NK-92 (cell line): Measurements from ENCODE around the gene GPRC5B.

Experiments
- DNase-seq: peaks from one replicate; lab custom pipeline; 2025; ENCODE audit not compliant: unreplicated experiment; lab: John Stamatoyannopoulos, UW

GPRC5B gene

DNA sequence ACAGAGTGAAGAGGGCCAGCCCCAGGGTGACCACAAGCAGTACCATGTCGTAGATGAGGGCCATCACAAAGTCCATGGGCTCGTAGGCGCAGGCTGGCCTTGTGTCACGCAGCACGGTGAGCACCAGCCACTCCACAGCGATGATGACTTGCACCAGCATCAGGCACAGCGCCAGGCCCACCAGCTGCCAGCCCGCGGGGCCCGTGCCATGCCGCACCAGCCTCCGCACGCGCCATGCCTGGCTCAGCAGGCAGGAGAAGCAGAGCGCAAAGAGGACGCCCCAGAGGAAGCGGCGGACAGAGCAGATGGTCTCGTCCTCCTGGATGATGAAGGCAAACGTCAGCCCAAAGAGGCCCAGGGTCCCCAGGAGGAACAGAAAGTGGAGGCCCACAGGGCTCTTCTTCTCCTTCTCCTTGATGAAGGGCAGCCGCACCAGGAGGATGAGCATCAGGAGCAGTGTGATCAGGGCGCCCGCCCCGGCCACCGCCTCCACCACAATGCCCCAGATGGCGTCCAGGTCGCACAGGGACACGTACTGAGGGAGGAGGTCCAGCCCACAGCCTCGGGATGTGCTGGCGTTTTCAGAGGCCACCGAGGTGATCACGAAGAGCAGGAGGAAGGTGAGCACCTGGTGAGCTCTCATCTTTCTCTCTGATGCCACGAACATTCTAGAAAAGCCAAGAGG lies 12.3 kb downstream of the GPRC5B start:
- DNase-seq: no peak

DNA sequence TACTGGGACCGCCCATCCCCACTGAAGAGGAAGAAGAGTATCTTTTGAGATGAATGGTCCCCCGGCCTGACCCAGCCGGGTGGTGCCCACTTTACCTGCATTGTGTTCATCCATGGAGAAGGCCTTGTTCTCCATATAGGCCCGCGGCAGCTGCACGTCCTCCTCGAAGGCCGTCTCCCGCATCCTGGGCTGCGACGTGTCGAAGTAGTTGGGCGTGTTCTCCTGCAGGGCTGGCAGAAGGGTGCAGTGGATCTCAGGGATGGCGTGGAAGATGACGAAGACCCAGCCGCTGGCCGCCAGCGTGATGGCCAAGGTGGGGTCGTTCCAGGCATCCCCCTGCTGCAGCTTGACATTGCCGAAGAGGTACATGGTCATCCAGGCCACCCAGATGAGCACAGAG lies 12.9 kb downstream of the GPRC5B start:
- DNase-seq: no peak

DNA sequence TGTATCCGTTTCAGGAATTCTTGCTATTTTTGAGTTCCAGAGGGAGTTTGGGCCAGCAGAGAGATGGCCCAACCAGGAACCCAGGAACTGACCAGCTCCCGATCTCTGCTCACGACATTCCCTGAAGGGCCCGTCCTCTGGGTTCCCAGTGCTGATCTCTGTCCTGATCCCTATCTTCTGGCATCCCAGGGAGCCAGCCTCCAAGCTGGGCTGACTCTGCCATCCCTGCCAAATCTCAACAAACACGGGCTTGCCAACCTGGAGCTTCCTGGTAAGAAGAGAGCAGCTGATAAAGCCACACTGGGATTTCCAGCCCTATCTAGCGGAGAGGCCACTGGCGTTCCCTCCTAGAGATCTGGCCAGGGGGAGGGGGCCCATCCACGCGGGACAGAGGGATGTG lies 16.2 kb downstream of the GPRC5B start:
- no peak for DNase-seq

DNA sequence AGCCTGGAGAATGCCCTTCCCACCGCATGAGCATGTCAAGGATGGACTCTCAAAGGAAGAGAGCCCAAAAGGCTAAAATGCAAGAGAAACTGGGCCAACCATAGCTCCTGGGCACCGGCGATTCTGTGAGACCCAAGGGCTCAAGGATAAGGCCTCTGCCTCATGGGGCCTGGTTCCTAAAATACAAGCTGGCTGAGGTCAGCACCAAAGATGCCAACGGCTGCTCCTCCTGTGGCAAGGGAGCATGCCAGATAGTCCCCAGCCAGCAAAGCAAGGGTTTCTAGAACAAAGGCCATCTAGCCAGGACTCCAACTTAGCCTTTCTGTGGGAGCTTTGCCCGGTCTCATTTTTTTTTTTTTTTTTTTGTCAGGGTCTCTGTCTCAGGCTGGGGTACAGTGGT lies 20.1 kb downstream of the GPRC5B start:
- no peak for DNase-seq

DNA sequence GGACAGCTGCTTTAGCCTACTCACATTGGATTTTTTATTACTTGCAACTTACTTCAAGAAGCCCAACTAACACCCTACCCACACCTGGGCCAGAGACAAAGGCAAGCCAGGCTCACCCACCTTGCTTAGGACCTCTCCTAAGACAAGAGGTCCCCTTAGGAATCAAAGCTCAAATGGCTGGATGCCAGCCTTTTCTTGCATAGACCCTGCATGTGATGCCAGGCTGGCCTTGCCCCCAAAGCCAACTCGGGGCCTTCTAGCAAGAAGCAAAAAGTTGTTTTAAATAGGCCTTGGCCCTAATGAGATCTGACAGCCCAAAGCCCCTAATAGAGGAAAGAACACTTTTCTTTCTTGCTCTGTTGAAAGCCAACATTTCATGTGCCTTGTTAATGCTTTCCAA lies 20.7 kb downstream of the GPRC5B start:
- no peak for DNase-seq

DNA sequence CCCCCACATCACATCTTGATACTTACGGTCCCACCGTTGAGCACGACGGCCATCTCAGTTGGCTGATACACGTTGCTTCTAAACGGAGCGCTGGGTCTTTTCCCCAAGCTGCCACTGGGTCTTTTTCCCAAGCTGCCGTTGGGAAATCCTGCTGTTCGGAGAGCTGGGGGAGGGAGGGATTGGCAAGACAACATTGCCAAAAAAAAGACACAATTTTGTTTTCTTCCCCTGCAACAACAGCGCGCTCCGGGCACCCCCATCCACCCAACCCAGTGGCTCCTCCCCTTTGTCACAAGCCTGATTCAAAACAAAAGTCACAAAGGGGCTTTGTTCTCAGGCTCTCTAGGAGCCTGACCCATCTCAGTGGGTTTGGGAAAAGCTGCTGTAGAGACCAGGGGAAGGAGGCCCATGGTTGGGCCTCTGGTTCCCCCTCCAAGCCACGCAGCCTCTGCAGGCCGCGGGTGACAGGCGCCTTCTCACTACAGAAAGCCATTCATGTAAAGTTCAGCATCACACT lies 22.8 kb downstream of the GPRC5B start:
- no peak for DNase-seq

DNA sequence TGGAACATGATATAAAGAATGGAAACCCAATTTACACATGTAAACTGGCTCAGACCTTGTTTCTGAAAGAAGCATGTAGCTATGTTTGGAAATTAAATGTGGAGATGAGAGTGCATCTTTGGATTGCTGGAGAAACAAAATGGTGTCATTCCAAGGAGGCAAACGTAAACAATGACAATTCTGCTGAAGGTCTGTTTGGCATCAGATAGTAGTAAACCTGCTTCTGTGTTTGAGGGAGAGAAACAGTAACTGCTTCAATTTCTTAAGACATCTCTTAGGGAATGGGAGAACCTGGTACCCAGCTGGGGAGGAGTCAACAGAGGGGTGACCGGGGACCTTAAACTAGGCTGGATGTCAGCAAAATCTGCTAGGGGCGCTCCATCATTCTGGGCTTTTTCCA lies 23.5 kb downstream of the GPRC5B start:
- no peak for DNase-seq

DNA sequence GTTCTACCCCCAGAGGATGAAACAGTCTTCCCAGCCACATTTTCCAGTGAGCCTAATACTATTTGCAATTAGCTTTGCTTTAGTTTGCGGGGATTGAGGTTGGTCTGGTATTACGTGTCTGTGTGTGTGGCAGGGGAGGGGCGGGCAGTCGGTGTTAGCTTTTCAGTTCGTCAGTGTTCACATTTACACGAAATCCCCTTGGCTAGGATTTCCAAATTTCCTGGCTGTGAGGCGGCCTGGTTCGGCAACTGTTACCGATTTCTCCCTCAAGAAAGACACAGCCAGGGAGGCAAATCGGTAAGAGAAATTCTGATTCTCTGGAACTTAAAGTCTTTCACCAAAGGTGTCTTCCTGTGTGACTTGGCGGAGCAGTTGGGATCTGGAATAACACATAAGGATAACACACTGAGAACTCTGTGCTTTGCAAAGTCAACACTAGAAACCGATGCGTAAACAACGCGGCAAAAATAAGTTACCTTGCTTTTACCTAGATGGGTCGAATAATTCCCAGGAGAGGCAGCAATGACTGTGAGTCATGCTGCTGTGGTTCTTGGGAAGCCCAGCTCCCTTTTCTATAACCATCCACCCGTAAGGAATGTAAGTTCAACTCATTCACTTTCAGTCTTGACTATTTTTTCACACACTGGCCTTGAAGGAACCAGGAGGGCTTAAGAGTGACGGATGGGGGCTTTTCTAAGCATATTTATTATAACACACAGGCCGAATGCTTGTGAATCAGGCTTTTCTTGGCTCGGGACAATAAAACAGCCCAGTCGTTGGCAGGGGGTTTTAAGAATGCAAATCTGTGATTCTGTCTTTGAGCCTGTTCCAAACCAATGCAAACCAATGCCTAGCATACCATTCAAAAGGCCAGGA lies 24.2 kb downstream of the GPRC5B start:
- DNase-seq: no peak

DNA sequence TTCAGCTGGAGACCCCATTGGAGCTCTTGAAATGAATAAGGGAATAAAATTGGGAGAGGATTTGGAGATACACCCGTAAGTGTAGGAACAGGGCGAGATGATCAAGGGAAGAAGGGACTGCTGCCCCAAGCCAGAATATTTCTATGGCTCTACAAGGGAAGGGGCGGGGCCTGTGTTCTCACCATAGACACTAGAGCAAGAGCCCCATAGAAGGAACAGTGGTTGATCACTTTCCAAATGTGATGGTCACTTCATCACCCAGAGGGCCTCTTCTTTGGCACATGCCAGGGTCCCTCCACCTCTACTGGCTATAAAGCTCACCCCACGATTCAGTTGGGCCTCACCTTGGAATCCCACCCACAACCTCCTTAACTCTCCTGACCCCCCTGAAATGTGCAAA lies 25.0 kb downstream of the GPRC5B start:
- no peak for DNase-seq

DNA sequence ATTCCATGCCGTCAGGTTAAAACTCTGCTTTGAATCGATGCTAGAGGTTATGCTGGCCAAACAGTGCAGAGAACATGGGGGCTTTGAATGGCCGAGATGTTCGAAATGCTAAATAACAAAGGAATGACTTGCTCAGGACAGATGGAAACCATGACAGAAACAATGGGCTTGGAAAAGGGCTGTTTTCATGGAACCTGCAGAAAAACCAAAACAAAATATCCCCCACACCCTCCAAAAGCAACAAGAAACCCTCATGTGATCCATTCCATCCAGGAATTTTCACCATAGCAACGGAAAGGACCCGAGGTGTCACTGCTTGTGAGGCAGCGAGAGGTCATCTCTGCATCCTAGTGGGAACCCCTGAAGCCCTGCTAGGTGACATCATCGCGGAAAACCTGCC lies 25.5 kb downstream of the GPRC5B start:
- no peak for DNase-seq

DNA sequence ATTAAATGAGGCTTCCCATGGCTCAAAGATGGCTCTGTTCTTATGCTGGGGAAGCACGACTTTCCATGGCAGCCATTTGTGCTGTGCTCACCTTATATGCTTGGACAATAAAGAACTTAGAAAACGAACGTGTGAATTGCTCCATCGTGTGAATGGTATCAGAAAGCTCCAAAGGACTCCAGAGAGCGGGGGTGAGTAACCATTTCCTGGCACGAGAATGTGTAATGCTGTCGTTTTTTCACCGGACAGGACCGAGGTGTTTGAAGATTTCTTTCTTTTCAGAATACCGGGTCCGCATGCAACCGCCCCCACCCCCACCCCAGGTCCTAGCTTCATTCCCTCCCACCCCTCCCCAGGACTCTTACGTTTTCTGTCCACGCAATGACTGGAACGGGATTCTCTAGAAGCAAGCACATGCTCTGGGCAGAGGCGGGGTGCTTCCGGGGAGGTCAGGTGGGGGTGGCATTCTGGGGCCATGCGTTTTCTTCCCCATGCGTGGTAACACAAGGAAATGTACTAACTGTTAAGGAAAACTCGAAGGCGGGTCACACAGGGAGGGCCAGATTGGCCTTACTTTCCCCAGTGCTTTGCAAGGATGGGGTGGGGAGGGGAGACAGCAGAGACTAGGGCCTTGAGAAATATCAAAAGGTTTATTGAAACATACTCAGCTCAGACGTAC lies 26.2 kb downstream of the GPRC5B start:
- DNase-seq: no peak

DNA sequence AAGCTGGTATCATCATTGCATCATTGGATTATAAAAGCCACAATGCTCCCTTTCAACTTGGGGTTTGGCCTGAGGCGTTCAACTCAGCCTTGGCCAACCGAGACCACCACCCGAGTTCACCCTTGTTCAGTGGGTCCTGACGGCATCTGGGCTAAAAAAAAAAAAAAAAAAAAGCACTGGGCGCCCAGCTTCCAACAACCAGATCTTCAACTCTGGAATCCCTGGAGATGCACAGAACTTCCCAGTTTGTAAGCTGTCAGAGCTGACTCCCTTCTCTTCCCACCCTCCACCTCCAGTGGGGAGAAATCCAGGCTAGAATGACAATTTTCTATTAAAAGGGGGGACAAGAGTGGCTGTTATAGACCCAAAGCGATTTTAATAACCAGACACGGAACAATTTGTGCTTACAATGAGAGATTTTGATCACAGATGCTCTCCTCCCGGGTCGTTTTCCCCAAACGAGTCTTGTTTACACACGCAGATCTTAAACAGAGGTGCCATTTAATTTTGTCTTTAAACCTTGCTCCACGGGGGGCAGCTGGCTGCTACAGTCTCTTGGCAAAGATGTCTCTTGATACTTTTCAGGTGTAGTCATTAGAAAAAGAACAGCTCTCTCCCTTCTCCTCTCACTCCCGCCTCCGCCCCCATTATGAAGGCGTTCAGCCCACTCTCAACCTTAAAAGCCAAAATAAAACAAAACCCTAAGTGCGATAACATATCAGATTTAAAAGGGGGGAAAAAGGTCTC lies 26.9 kb downstream of the GPRC5B start:
- no peak for DNase-seq

DNA sequence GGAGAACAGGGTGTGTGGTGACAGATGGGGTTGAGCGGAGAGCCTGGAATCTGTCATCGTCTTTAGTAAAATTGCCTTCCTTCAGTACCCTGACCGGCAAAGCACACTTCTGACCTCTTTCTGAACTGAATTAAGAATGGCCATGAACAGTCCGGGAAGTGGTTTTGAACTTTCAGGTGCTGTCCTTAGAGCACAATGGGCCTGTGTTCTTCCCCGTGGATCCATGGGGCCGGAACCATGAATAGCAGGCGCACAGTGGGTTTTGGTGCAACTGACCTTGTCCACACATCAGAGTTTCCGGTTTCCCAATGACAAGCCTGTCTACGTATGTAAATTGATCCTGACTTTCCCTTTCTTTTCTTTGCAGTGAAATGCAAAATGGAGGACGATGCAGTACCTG lies 28.5 kb downstream of the GPRC5B start:
- DNase-seq: no peak

DNA sequence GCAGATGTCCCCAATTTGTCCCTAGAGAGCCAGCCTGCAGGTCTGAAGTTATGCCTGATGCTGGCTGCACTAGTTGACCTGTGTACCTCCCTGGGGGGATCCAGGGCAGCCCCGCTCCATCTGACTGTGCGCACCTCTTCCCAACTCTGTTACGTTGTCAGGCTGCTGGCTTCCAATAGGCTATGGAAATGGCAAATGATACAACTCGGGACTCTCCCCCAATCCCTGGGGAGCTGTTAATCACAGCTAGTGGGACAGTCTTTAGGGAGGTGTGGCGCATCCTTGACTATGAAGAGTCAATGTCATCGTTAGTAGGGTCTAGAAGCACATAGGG lies 30.1 kb downstream of the GPRC5B start:
- no peak for DNase-seq

DNA sequence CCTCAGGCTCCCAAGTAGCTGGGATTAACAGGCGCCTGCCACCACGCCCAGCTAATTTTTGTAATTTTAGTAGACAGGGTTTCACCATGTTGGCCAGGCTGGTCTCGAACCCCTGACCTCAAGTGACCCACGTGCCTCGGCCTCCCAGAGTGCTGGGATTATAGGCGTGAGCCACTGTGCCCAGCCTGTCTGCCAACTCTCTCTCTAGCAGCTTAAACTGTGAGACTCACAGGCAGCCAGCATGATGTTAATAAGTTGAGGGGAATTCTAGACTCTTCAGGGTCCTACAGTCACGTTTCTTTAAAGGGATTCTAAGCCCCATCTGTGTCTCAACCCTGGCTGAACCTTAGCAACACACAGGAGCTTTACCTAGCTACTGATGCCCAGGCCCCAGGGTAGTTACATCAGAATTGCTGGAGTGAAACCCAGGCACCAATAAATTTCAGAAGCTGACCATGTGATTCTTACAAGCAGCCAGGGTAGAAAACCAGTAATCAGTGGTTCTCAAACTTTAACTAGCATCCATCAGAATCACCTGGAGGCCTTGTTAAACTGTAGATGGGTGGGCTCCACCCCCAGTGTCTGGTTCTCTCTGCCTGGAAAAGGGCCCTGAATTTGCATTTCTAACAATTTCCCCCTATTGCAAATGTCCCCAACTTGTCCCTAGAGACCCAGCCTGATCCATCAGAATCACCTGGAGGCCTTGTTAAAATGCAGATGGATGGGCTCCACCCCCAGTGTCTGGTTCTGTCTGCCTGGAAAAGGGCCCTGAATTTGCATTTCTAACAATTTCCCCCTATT lies 30.7 kb downstream of the GPRC5B start:
- DNase-seq: no peak

DNA sequence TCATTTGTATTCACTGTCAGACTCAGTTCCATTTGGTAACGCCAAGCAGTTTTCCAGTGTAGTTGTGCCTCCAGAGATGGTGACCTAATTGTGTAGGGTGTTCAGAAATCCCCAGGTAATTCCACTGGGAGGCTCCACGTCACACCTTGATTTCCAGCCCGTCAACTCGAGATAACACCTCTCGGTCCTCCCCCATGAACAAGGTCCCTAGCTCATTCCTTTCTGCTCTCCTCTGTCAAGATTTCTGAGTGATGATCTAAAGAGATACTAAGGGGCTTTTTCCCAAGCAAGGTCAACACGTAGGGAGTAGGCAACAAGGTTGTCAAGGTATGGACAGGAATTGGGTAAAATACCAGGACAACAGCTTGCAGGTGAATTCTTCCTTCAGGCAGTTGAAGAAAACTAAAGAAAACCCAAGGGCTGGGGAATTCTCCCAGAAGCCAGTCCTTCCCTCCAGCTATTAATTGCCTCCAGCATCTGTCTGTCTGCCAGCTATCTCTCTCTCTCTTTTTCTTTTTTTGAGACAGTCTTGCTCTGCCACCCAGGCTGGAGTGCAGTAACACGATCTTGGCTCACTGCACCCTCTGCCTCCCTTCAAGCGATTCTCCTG lies 31.4 kb downstream of the GPRC5B start:
- no peak for DNase-seq

DNA sequence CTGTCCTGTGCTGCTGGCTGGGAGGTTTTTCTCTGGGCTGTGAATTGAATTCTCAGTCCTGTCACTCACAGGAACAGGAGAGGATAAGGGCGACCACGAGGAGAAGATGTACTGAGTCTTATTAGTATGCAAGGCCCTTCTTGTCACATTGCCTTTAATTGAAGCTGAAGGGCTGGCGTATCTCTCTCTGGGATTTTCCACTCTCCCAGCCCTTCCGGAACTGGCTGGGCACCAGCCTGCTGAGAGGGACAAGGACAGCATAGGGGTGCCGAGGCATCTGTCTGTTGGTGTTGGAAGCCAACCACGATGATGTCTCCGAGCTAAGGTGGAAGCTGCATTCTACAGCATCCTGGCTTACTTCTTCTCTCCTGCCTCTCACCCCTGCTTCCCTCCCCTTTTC lies 33.2 kb downstream of the GPRC5B start:
- DNase-seq: no peak

DNA sequence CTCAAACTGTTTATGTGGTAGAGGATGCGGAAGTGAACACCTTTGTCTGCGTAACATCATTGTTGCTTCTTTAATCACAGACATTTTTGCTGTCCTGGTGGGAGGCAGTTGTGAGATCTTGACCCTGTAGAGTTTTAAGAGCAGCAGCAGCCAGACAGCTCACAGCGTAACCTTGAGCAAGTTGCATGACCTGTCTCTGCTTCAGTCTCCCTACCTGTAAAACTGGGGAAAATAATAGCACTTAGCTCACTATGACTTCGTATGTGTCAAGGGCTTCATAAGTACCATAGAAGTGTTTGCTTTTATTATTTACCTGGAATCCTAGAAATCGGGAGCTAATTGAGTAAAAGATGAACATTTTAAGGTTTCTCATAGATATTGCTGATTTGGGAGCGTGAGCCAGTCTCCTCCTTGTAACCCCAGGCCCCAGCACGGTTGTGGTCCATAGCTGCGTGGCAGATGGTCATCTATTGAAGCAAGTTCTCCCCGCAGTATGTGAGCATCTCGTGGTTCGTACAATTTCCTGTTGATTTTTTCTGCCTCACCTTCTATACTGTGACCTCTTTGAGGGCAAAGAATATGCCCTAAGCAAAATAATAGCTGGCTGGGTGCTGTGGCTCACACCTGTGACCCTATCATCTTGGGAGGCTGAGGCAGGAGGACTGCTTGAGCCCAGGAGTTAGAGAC lies 34.4 kb downstream of the GPRC5B start:
- DNase-seq: no peak

DNA sequence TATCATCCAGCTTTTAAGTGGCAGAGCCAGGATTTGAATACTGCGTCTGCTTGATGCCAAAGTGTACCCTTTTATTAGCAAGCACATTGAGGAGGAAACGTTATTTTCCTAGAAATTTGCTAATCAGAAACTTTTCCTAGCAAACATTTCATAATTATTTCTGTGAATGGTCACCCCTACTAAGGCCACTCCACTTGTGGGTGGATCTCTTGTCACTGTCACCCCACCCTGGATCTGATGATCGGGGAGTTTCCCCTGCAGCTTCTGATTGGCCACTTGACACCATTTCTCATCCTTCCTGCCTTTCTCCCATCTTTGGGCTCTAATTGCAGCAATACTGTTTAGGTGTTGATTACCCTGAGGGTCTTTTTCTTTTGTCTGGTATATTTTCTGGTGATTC lies 35.9 kb downstream of the GPRC5B start:
- no peak for DNase-seq
